K562 (cell line): ENCODE measurements around the gene SDF4. TPM values are rescaled to one million over a fixed set of nuclear protein-coding genes. Genes with fewer than 3 reads are reported as not detected.

Source experiments
- ELK1 ChIP-seq: sonication (generic); formaldehyde crosslinking; IDR thresholded peaks from 2 replicates; pipeline ENCODE4 v1.8.1; 2022; ENCODE audit warnings: missing genetic modification reagents
- ETS1 ChIP-seq: conservative IDR thresholded peaks from 2 replicates; pipeline ENCODE4 v1.6.1; 2011; ENCODE audit warnings: low read depth, mild to moderate bottlenecking, low read length; ENCODE audit not compliant: control insufficient read depth
- FOXM1 ChIP-seq, 2 experiments: fragments of 450-650 bp in 1 of 2; sonication (generic) in 1 of 2; formaldehyde crosslinking in 1 of 2; IDR thresholded peaks; 2 replicates each; pipeline versions ENCODE4 v1.6.1 to v1.9.0; 2017 to 2022; ENCODE audit warnings: low read depth in 2 of 2, mild to moderate bottlenecking in 2 of 2, missing genetic modification reagents in 1 of 2, moderate library complexity in 1 of 2
- GABPA ChIP-seq: fragments of 200-800 bp; sonication (Bioruptor generic); conservative IDR thresholded peaks from 2 replicates; pipeline ENCODE4 v1.6.1; 2016; ENCODE audit warnings: low read depth, missing genetic modification characterization, missing compliant biosample characterization
- GATAD2B ChIP-seq: fragments of 450-650 bp; IDR thresholded peaks from 2 replicates; pipeline ENCODE4 v1.6.1; 2017; ENCODE audit warnings: mild to moderate bottlenecking, borderline replicate concordance
- HMGXB4 ChIP-seq: sonication (generic); formaldehyde crosslinking; IDR thresholded peaks from 2 replicates; pipeline ENCODE4 v1.8.1; 2023; ENCODE audit warnings: mild to moderate bottlenecking, missing genetic modification reagents
- HSF4 ChIP-seq: fragments of 250-450 bp; sonication (Bioruptor Pico); IDR thresholded peaks from 2 replicates; pipeline ENCODE4 v2.1.2; 2022; ENCODE audit warnings: mild to moderate bottlenecking, moderate library complexity, borderline replicate concordance
- MAFF ChIP-seq: IDR thresholded peaks from 2 replicates; pipeline ENCODE4 v1.6.1; 2012; ENCODE audit warnings: low read length, improper control_type of control experiment
- MBD2 ChIP-seq: sonication (generic); IDR thresholded peaks from 2 replicates; pipeline ENCODE4 v1.6.1; 2016; ENCODE audit warnings: low read depth, borderline replicate concordance
- NR2C1 ChIP-seq, 2 experiments: fragments of 450-650 bp; IDR thresholded peaks; 2 replicates each; pipeline ENCODE4 v1.6.1; 2017; ENCODE audit warnings: mild to moderate bottlenecking in 2 of 2, antibody characterized with exemption in 1 of 2, inconsistent platforms in 1 of 2, missing compliant biosample characterization in 1 of 2, missing genetic modification characterization in 1 of 2
- PHF8 ChIP-seq: fragments of 200-600 bp; sonication (generic); IDR thresholded peaks from 2 replicates; pipeline ENCODE4 v1.6.1; 2012; ENCODE audit warnings: mixed run types, mild to moderate bottlenecking, inconsistent platforms, low read length, moderate library complexity, borderline replicate concordance
- RBM17 ChIP-seq: fragments of 200-400 bp; formaldehyde crosslinking; IDR thresholded peaks from 2 replicates; pipeline ENCODE4 v1.6.1; 2017; ENCODE audit warnings: low read depth, mild to moderate bottlenecking, low read length, borderline replicate concordance
- RUNX1 ChIP-seq: sonication (generic); IDR thresholded peaks from 2 replicates; pipeline ENCODE4 v1.6.1; 2016; ENCODE audit warnings: antibody characterized with exemption, low read depth
- SNRNP70 ChIP-seq: fragments of 200-400 bp; formaldehyde crosslinking; optimal IDR thresholded peaks from 2 replicates; pipeline ENCODE3; 2017; ENCODE audit warnings: low read depth, low read length
- ZNF583 ChIP-seq: fragments of 250-450 bp; sonication (Bioruptor Pico); IDR thresholded peaks from 2 replicates; pipeline ENCODE4 v1.4.0; 2020
- polyA plus RNA-seq, 8 experiments: library from polyadenylated mRNA; depleted of rRNA in 4 of 8; stranded (reverse) in 5 of 8; unstranded in 3 of 8; fragments of >200 nt; fragmentation: Nextera tagmentation in 2 of 8; fragmentation: Illumina TruSeq in 1 of 8; extraction: Ambion mirVana in 2 of 8; extraction: Trizol in 1 of 8; gene quantifications; 2 replicates each; pipeline versions ENCODE4 v1.2.1 to v1.2.3, GENCODE V29; 2011 to 2014; ENCODE audit warnings: inconsistent platforms in 1 of 8, missing spikeins in 1 of 8
- total RNA-seq, 7 experiments: library from RNA; depleted of rRNA in 6 of 7; stranded (reverse); fragments of >200 nt in 6 of 7; fragmentation: Illumina TruSeq in 2 of 7; extraction: Trizol in 2 of 7; gene quantifications; 2 replicates each; pipeline versions ENCODE4 v1.2.1 to v1.2.3, GENCODE V29; 2011 to 2021; ENCODE audit warnings: low replicate concordance in 1 of 7
- TF ChIP-seq, protein P1 (sequence below), 3 experiments: IDR thresholded peaks in 2 of 3; conservative IDR thresholded peaks in 1 of 3; 2 replicates each; pipeline ENCODE4 v1.5.1; 2011 to 2012; ENCODE audit warnings: low read length in 3 of 3, mild to moderate bottlenecking in 3 of 3, control low read depth in 2 of 3, improper control_type of control experiment in 1 of 3, inconsistent platforms in 1 of 3, low read depth in 1 of 3, mixed read lengths in 1 of 3, moderate library complexity in 1 of 3; ENCODE audit not compliant: insufficient read depth in 2 of 3
- TF ChIP-seq, protein P2 (sequence below): fragments of 450-650 bp; IDR thresholded peaks from 2 replicates; pipeline ENCODE4 v1.6.1; 2017; ENCODE audit warnings: antibody characterized with exemption

Gene SDF4
- total and polyA plus RNA-seq, 9 of the 15 experiments (the other 6 are each of a cell fraction or from before 2014, with no cell fraction given): 0.35 to 160 (median 65.2) TPM

GRCh38 chr1:1232208-1232795 lies 501 bp upstream of the SDF4 start, which contains the start of gene B3GALT6 (continued):
- TF ChIP-seq ELK1 (CRISPR knock-in tag): no peak
- peak; percentile 91 for TF ChIP-seq HMGXB4 (CRISPR knock-in tag)
- TF ChIP-seq NR2C1 (IDR thresholded peaks at IDR 0.05): no peak
- no peak for TF ChIP-seq NR2C1 (tag; IDR thresholded peaks at IDR 0.05)
- TF ChIP-seq RUNX1: 0 out of 2 replicates have a peak, but pooled peaks have one; percentile 3
- peak; percentile 41; the same call in 1 of the 2 replicates for TF ChIP-seq HSF4 (CRISPR knock-in tag)
- no peak for TF ChIP-seq MAFF
- peak; percentile 52; the same call in 1 of the 2 replicates for TF ChIP-seq PHF8
- TF ChIP-seq FOXM1 (IDR thresholded peaks at IDR 0.05; ENCODE audit: low read depth): no peak
- 0 out of 2 replicates have a peak, but pooled peaks have one; percentile 52 for TF ChIP-seq FOXM1 (CRISPR knock-in tag; IDR thresholded peaks at IDR 0.05; ENCODE audit: low read depth)
- peak; percentile 22; the same call in 1 of the 2 replicates for TF ChIP-seq ETS1
- TF ChIP-seq ZNF583: peak; percentile 77; the same call in 1 of the 2 replicates
- TF ChIP-seq RBM17: no peak
- no peak for TF ChIP-seq MBD2
- TF ChIP-seq, protein P1, sequence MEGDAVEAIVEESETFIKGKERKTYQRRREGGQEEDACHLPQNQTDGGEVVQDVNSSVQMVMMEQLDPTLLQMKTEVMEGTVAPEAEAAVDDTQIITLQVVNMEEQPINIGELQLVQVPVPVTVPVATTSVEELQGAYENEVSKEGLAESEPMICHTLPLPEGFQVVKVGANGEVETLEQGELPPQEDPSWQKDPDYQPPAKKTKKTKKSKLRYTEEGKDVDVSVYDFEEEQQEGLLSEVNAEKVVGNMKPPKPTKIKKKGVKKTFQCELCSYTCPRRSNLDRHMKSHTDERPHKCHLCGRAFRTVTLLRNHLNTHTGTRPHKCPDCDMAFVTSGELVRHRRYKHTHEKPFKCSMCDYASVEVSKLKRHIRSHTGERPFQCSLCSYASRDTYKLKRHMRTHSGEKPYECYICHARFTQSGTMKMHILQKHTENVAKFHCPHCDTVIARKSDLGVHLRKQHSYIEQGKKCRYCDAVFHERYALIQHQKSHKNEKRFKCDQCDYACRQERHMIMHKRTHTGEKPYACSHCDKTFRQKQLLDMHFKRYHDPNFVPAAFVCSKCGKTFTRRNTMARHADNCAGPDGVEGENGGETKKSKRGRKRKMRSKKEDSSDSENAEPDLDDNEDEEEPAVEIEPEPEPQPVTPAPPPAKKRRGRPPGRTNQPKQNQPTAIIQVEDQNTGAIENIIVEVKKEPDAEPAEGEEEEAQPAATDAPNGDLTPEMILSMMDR (IDR thresholded peaks at IDR 0.05 in 2 of 3, conservative IDR thresholded peaks at IDR 0.05 in 1 of 3; ENCODE audit: insufficient read depth in 2 of 3, low read depth in 1 of 3, low read length in 3 of 3): no peak
- TF ChIP-seq GATAD2B: peak; percentile 35; the same call in 1 of the 2 replicates
- TF ChIP-seq, protein P2, sequence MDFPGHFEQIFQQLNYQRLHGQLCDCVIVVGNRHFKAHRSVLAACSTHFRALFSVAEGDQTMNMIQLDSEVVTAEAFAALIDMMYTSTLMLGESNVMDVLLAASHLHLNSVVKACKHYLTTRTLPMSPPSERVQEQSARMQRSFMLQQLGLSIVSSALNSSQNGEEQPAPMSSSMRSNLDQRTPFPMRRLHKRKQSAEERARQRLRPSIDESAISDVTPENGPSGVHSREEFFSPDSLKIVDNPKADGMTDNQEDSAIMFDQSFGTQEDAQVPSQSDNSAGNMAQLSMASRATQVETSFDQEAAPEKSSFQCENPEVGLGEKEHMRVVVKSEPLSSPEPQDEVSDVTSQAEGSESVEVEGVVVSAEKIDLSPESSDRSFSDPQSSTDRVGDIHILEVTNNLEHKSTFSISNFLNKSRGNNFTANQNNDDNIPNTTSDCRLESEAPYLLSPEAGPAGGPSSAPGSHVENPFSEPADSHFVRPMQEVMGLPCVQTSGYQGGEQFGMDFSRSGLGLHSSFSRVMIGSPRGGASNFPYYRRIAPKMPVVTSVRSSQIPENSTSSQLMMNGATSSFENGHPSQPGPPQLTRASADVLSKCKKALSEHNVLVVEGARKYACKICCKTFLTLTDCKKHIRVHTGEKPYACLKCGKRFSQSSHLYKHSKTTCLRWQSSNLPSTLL: no peak
- TF ChIP-seq SNRNP70: no peak
- TF ChIP-seq GABPA (tag): peak; percentile 76
